Measurements from ENCODE around the gene SYTL1. TPM values are rescaled to one million over a fixed set of nuclear protein-coding genes. Genes with fewer than 3 reads are reported as not detected.
A peak's percentile ranks its signal among the peaks of the same experiment; 100 is the strongest.
"Not testable (repeated sequence)": the region's sequence is repeated elsewhere in the genome, so short reads cannot be mapped to it uniquely, and the experiment has no call there.

SYTL1 gene
- total and polyA plus RNA-seq, 5 donors from 2014 or later, result 91.0 to 191 (median 122) TPM

DNA sequence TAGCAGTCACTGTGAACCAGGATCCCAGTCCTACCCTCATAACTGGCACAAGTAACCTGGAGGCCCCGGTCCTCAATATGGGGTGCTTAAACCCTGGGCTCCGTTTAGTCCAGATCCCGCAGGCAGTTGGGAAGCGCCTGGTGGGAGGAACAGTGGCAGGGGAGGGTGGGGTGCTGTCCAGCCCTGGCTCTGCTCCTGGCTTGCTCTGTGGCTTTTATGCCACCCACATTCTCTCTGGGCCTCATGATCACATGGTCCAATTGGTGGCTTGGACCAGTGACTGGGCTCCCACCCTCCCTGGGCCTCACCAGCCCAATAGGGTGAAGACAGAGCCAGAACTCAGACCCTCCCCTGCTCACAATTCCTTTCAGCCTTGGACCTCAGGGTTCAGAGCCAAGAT, 38.4 kb downstream of the SYTL1 start:
- Mint-ChIP-seq H3K27me3 (peaks cover 11% of the 10 kb centered on the region), H3K4me1 (peaks cover 0 to 7% (median 0%) of the 10 kb centered on the region in 4 donors), H3K9me3 (peaks cover 0 to 2% (median 0%) of the 10 kb centered on the region in 7 donors), H3K36me3 (no peaks in the 10 kb centered on the region), H3K27ac (no peak overlapping the region), H3K4me3 (no peak overlapping the region)
- H3K27ac ChIP-seq (ENCODE audit: insufficient read depth, low read length, poor library complexity, severe bottlenecking), result no peak overlapping the region
- H3K27me3 ChIP-seq (ENCODE audit: control insufficient read depth, insufficient read depth, low read length), result peaks cover 3% of the 10 kb centered on the region
- no peak for DNase-seq
- no peak for ATAC-seq (ENCODE audit: low read depth in 2 of 2)
- no peak overlapping the region for H3K4me3 ChIP-seq (ENCODE audit: low read depth, low read length)
- H3K4me1 ChIP-seq (ENCODE audit: control insufficient read depth, insufficient read depth, low read length, poor library complexity, severe bottlenecking), result no peaks in the 10 kb centered on the region
- no peaks in the 10 kb centered on the region for H3K36me3 ChIP-seq (ENCODE audit: control insufficient read depth, insufficient read depth, low read length)
- H3K9me3 ChIP-seq (ENCODE audit: control insufficient read depth in 2 of 2, low read length in 2 of 2), result no peaks in the 10 kb centered on the region

DNA sequence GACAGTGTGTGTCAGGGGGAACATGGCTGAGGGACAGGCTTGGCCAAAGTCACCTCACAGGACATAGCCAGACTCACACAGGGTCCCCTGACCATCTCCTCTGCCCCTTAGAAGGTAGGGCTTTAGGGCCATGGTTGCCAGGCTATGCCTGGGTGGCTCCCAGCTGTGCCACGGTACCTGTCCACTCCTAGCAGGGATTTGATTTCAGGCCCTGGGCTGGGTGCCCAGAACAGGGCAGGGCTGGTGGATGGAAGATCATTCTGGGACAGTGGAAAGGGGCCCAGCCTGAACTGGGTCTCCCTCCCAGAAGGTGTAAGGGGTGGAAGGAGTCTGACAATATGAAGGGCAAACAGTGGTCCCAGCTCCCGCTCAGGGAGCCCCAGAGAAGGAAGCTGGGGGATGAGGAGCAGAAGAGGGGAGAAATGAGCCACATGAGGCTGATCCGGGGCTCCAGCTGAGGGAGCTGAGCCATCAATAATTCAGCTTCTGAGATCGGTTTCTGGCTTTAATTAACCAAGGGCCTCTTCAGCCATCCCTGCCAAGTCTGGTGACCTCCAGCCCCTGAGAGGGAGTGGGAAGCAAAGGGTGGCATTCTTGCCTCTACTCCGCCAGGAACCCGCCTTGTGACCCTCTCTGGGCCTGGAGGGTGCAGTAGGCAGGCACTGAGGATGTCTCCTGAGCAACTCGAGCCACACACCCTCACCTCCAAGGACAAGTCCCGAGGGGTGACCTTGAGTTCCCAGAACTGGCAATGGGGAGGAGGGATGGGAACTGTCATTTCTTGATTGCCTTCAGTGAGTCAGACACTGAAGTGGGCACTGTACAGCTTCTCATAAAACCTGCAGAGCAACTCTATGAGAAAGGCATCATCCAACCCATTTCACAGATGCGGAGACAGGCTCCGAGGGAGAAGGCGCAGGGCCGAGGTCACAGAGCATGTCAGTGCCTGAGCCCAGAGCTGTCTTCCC, 39.2 kb downstream of the SYTL1 start:
- peaks cover 0 to 7% (median 0%) of the 10 kb centered on the region in 4 donors for H3K4me1 Mint-ChIP-seq
- Histone ChIP-seq H3K27me3 (ENCODE audit: control insufficient read depth, insufficient read depth, low read length) (peaks cover 3% of the 10 kb centered on the region), H3K4me1 (ENCODE audit: control insufficient read depth, insufficient read depth, low read length, poor library complexity, severe bottlenecking) (no peaks in the 10 kb centered on the region)

DNA sequence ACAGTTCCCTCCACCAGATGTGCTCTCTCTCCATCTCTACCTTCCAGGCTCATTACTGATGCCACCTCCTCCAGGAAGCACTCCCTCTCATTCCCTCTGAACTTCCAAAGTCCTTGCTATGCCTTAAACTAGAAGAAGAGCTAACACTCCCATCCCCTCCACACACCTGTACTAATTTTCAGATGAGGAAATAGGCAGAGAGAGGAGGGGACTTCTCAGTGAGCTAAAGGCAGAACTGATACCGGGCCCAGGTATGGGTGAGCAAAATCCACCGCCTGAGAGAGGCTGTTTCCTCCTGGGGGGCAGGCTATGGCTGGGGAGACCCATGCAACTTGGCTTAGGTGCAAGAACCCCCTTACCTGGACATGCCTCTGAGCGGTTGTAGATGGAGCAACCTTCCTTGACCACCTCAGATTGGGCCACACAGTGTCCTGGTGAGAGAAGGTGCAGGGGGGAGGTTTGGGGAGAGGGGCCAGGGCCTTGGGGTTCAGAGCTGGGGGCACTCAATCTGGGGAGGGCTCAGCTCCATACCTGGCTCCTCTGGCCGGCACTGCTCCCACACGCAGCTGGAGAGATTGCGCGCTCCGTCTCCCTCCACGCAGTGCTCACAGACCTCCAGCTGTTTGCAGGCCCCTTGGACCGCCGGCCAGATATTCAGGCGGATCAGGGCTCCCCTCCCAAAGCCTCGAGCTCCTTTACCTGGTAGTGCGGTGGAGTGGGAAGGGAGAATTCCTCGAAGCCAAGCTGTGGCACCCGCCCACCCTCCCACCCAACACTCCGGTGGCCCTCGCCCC, 40.3 kb downstream of the SYTL1 start:
- H3K27ac ChIP-seq (ENCODE audit: insufficient read depth, low read length, poor library complexity, severe bottlenecking), result no peak overlapping the region
- no peak overlapping the region for H3K4me3 ChIP-seq (ENCODE audit: low read depth, low read length)
- DNase-seq, result no peak
- H3K27me3 Mint-ChIP-seq, result peaks cover 5% of the 10 kb centered on the region
- no peak for ATAC-seq (ENCODE audit: low read depth in 2 of 2)
- no peaks in the 10 kb centered on the region for H3K36me3 ChIP-seq (ENCODE audit: control insufficient read depth, insufficient read depth, low read length)
- H3K9me3 ChIP-seq (ENCODE audit: control insufficient read depth in 2 of 2, low read length in 2 of 2), result no peaks in the 10 kb centered on the region
- H3K4me1 Mint-ChIP-seq, result peaks cover 0 to 7% (median 0%) of the 10 kb centered on the region in 4 donors
- H3K4me3 Mint-ChIP-seq, result no peak overlapping the region
- no peaks in the 10 kb centered on the region for H3K36me3 Mint-ChIP-seq
- H3K27ac Mint-ChIP-seq, result no peak overlapping the region
- peaks cover 0 to 2% (median 0%) of the 10 kb centered on the region in 7 donors for H3K9me3 Mint-ChIP-seq
- H3K27me3 ChIP-seq (ENCODE audit: control insufficient read depth, insufficient read depth, low read length), result peaks cover 3% of the 10 kb centered on the region
- H3K4me1 ChIP-seq (ENCODE audit: control insufficient read depth, insufficient read depth, low read length, poor library complexity, severe bottlenecking), result no peaks in the 10 kb centered on the region

More for the DNA sequence above, 39.2 kb downstream of the SYTL1 start:
- H3K36me3 Mint-ChIP-seq, result no peaks in the 10 kb centered on the region
- Histone ChIP-seq H3K36me3 (ENCODE audit: control insufficient read depth, insufficient read depth, low read length) (no peaks in the 10 kb centered on the region), H3K4me3 (ENCODE audit: low read depth, low read length) (no peak overlapping the region), H3K9me3 (ENCODE audit: control insufficient read depth in 2 of 2, low read length in 2 of 2) (no peaks in the 10 kb centered on the region), H3K27ac (ENCODE audit: insufficient read depth, low read length, poor library complexity, severe bottlenecking) (no peak overlapping the region)
- H3K9me3 Mint-ChIP-seq, result peaks cover 0 to 2% (median 0%) of the 10 kb centered on the region in 7 donors
- no peak for DNase-seq
- H3K27ac Mint-ChIP-seq, result no peak overlapping the region
- H3K27me3 Mint-ChIP-seq, result peaks cover 9% of the 10 kb centered on the region
- no peak overlapping the region for H3K4me3 Mint-ChIP-seq
- ATAC-seq (ENCODE audit: low read depth in 2 of 2), result no peak

DNA sequence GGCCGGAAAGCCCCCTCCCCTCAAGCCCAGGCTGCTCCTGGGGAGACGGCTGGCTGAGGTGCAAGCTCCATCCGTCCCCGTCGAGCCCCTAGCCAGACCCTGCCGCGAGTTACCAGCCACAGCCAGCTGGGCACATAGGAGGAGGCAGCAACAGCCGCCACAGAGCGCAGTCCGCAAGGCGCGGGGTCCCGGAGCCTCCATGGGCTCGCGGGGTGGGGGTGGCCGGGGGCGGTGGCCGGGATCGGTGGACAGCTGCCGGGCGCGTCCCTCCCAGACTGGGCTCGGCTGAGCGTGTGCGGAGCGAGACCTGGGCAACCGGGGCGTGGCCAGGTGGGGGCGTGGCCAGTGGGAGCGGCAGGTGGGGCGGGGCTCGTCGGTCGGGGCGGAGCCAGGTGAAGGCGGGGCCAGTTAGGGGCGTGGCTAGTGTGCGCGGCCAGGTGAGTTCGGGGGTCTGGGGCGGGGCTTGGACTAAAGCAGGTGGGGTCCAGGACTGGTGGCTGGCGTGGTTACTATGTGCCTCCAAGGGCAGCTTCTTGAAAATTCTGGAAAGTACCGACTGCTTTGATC, 41.3 kb downstream of the SYTL1 start, which contains the start of gene CD164L2:
Gene CD164L2 (minus strand): TSS at position 295 of the 567 bp plus-strand sequence. CDS start 94 bp downstream, at position 201.
- ATAC-seq (ENCODE audit: low read depth in 2 of 2), result peak in 1 of 2 donors; percentile 34
- Mint-ChIP-seq H3K27ac (no peak within 1 kb of the TSS), H3K4me3 (no peak within 1 kb of the TSS)

DNA sequence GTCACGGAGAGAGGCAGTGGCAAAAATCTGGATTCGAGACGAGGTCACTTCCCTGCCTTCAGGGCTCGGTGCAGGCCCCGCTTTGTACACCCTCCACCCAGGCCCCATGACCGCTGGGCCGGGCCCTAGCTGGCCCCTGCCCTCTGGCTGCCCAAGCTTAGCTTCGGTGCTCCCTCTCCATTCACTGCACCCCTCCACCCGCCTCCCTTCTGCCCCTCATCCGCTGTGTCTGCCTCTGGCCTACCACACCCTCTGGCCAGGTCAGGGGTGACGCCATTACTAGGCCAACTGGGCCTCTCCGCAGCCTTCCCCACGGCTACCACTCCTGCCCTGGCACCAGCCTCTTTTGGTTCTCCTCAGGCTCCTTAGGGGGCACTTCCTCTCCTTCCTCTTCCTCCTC, 41.8 kb downstream of the SYTL1 start:
- Histone ChIP-seq H3K27me3 (ENCODE audit: control insufficient read depth, insufficient read depth, low read length) (peaks cover 3% of the 10 kb centered on the region), H3K36me3 (ENCODE audit: control insufficient read depth, insufficient read depth, low read length) (no peaks in the 10 kb centered on the region), H3K27ac (ENCODE audit: insufficient read depth, low read length, poor library complexity, severe bottlenecking) (no peak overlapping the region), H3K9me3 (ENCODE audit: control insufficient read depth in 2 of 2, low read length in 2 of 2) (no peaks in the 10 kb centered on the region), H3K4me1 (ENCODE audit: control insufficient read depth, insufficient read depth, low read length, poor library complexity, severe bottlenecking) (no peaks in the 10 kb centered on the region), H3K4me3 (ENCODE audit: low read depth, low read length) (no peak overlapping the region)
- no peak for DNase-seq
- H3K36me3 Mint-ChIP-seq, result no peaks in the 10 kb centered on the region
- H3K4me3 Mint-ChIP-seq, result no peak overlapping the region
- no peak overlapping the region for H3K27ac Mint-ChIP-seq
- peaks cover 0 to 2% (median 0%) of the 10 kb centered on the region in 7 donors for H3K9me3 Mint-ChIP-seq
- peaks cover 6% of the 10 kb centered on the region for H3K27me3 Mint-ChIP-seq
- H3K4me1 Mint-ChIP-seq, result peaks cover 0 to 11% (median 2%) of the 10 kb centered on the region in 4 donors
- ATAC-seq (ENCODE audit: low read depth in 2 of 2), result no peak

More for the DNA sequence above, 41.3 kb downstream of the SYTL1 start, which contains the start of gene CD164L2:
- Histone ChIP-seq H3K27me3 (ENCODE audit: control insufficient read depth, insufficient read depth, low read length) (peaks cover 3% of the 10 kb centered on the region), H3K36me3 (ENCODE audit: control insufficient read depth, insufficient read depth, low read length) (no peaks in the 10 kb centered on the region), H3K9me3 (ENCODE audit: control insufficient read depth in 2 of 2, low read length in 2 of 2) (no peaks in the 10 kb centered on the region), H3K4me1 (ENCODE audit: control insufficient read depth, insufficient read depth, low read length, poor library complexity, severe bottlenecking) (no peaks in the 10 kb centered on the region), H3K27ac (ENCODE audit: insufficient read depth, low read length, poor library complexity, severe bottlenecking) (no peak within 1 kb of the TSS), H3K4me3 (ENCODE audit: low read depth, low read length) (no peak within 1 kb of the TSS)
- peaks cover 0 to 7% (median 0%) of the 10 kb centered on the region in 4 donors for H3K4me1 Mint-ChIP-seq
- DNase-seq, result peak in 1 of 3 donors; percentile 34
- peaks cover under 1% of the 10 kb centered on the region for H3K27me3 Mint-ChIP-seq
- H3K9me3 Mint-ChIP-seq, result peaks cover 0 to 2% (median 0%) of the 10 kb centered on the region in 7 donors
- H3K36me3 Mint-ChIP-seq, result no peaks in the 10 kb centered on the region

DNA sequence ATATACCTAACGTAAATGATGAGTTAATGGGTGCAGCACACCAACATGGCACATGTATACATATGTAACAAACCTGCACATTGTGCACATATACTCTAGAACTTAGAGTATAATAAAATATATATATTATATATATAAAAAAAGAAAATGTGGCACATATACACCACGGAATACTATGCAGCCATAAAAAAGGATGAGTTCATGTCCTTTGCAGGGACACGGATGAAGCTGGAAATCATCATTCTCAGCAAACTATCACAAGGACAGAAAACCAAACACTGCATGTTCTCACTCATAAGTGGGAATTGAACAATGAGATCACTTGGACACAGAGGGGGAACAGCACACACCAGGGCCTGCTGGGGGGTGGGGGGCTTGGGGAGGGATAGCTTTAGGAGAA, 43.0 kb downstream of the SYTL1 start:
- H3K36me3 ChIP-seq (ENCODE audit: control insufficient read depth, insufficient read depth, low read length); H3K36me3 Mint-ChIP-seq; H3K4me3 ChIP-seq (ENCODE audit: low read depth, low read length); H3K9me3 Mint-ChIP-seq; H3K27me3 Mint-ChIP-seq; DNase-seq; ATAC-seq (ENCODE audit: low read depth in 2 of 2); H3K27ac Mint-ChIP-seq; H3K4me3 Mint-ChIP-seq; H3K9me3 ChIP-seq (ENCODE audit: control insufficient read depth in 2 of 2, low read length in 2 of 2); H3K27me3 ChIP-seq (ENCODE audit: control insufficient read depth, insufficient read depth, low read length); H3K27ac ChIP-seq (ENCODE audit: insufficient read depth, low read length, poor library complexity, severe bottlenecking); H3K4me1 ChIP-seq (ENCODE audit: control insufficient read depth, insufficient read depth, low read length, poor library complexity, severe bottlenecking): not testable (repeated sequence)
- peaks cover 0 to 12% (median 2%) of the 10 kb centered on the region in 4 donors for H3K4me1 Mint-ChIP-seq

DNA sequence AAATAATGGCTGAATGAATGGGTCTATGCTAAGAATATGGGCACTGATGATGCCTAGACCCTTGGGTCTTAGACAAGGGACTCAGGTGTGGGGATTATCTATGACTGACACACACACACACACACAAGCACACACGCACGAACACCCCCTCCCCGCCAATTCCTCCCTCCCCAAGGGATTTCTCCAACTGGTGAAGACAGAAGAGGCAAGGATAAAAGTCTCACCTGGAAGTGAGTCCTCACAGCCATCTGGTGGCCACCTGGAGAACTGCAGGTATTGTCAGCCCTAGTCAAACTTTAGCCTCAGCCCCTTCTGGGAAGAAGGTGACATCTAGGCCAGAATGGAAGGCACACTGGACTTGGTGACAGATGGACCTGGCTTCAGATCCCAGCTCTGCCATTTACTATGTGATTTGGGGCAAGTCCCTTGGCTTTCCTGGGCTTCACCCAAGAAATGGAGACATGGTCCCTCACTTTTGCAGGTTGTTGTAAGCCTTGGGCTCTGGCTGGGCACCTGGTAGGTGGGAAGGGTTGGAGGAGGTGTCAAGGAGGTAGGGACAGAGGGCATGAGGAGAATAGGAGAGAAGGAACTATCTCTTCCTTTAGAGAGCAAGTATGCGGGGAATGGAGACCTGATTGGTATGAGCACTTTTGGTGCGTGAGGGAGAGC, 46.6 kb downstream of the SYTL1 start:
- peaks cover 23% of the 10 kb centered on the region for H3K27me3 Mint-ChIP-seq
- peak in 1 of 2 donors; percentile 24 for ATAC-seq (ENCODE audit: low read depth in 2 of 2)

More for the DNA sequence above, 46.6 kb downstream of the SYTL1 start:
- Mint-ChIP-seq H3K36me3 (no peaks in the 10 kb centered on the region), H3K27ac (no peak overlapping the region), H3K4me3 (peak overlapping the region in 2 of 4 donors; percentile 54 to 89), H3K9me3 (peaks cover 0 to 1% (median 0%) of the 10 kb centered on the region in 7 donors), H3K4me1 (peaks cover 0 to 22% (median 14%) of the 10 kb centered on the region in 4 donors)
- peak; percentile 64 to 72 (median 69) for DNase-seq
- H3K27me3 ChIP-seq (ENCODE audit: control insufficient read depth, insufficient read depth, low read length), result no peaks in the 10 kb centered on the region
- no peak overlapping the region for H3K27ac ChIP-seq (ENCODE audit: insufficient read depth, low read length, poor library complexity, severe bottlenecking)
- H3K36me3 ChIP-seq (ENCODE audit: control insufficient read depth, insufficient read depth, low read length), result no peaks in the 10 kb centered on the region
- no peak overlapping the region for H3K4me3 ChIP-seq (ENCODE audit: low read depth, low read length)
- H3K9me3 ChIP-seq (ENCODE audit: control insufficient read depth in 2 of 2, low read length in 2 of 2), result no peaks in the 10 kb centered on the region
- H3K4me1 ChIP-seq (ENCODE audit: control insufficient read depth, insufficient read depth, low read length, poor library complexity, severe bottlenecking), result peaks cover 17% of the 10 kb centered on the region

Measured in CD4-positive, CD25-positive, alpha-beta regulatory T cell (primary cell).